Endodermal cell (in vitro differentiated cells): ENCODE results near the gene GGN. TPM values are rescaled to one million over a fixed set of nuclear protein-coding genes. Genes with fewer than 3 reads are reported as not detected.

Source experiments
- DNase-seq: peaks from one replicate; pipeline ENCODE4 v3.0.0-alpha.2; 2017
- H3K27ac ChIP-seq: 2 replicates; pipeline ENCODE4 v1.5.1; 2013; ENCODE audit warnings: mild to moderate bottlenecking, low read depth, low read length, moderate library complexity
- H3K27me3 ChIP-seq: 2 replicates; pipeline ENCODE4 v1.6.1; 2013; ENCODE audit warnings: mild to moderate bottlenecking, low read length, moderate library complexity; ENCODE audit not compliant: insufficient read depth, control insufficient read depth, poor library complexity, severe bottlenecking
- H3K36me3 ChIP-seq: 2 replicates; pipeline ENCODE4 v1.7.0; 2013; ENCODE audit warnings: mild to moderate bottlenecking, low read length, moderate library complexity; ENCODE audit not compliant: control insufficient read depth, insufficient read depth
- H3K4me1 ChIP-seq: one replicate; pipeline ENCODE4 v1.7.0; 2013; ENCODE audit warnings: low read length; ENCODE audit not compliant: control insufficient read depth, insufficient read depth
- H3K4me3 ChIP-seq: 2 replicates; pipeline ENCODE4 v1.5.1; 2013; ENCODE audit warnings: mild to moderate bottlenecking, low read length, moderate library complexity
- H3K9ac ChIP-seq: 2 replicates; pipeline ENCODE4 v1.6.1; 2013; ENCODE audit warnings: mild to moderate bottlenecking, low read length, moderate library complexity; ENCODE audit not compliant: poor library complexity, severe bottlenecking; ENCODE audit errors: extremely low read depth
- H3K9me3 ChIP-seq: 2 replicates; pipeline ENCODE4 v1.6.1; 2013; ENCODE audit warnings: mild to moderate bottlenecking, low read length, moderate library complexity; ENCODE audit not compliant: control insufficient read depth
- H3K27ac Mint-ChIP-seq: 2 replicates; pipeline ENCODE4 v1.8.0; 2020; ENCODE audit warnings: mixed read lengths
- H3K27me3 Mint-ChIP-seq: 2 replicates; pipeline ENCODE4 v1.8.0; 2021; ENCODE audit warnings: mild to moderate bottlenecking, mixed read lengths; ENCODE audit not compliant: insufficient read depth
- H3K36me3 Mint-ChIP-seq: 2 replicates; pipeline ENCODE4 v1.8.0; 2020; ENCODE audit warnings: low read depth, mixed read lengths
- H3K4me1 Mint-ChIP-seq: 2 replicates; pipeline ENCODE4 v1.8.0; 2020; ENCODE audit warnings: mixed read lengths
- H3K4me3 Mint-ChIP-seq: 2 replicates; pipeline ENCODE4 v1.8.0; 2020; ENCODE audit warnings: mild to moderate bottlenecking, moderate library complexity, mixed read lengths
- H3K9me3 Mint-ChIP-seq: 2 replicates; pipeline ENCODE4 v1.8.0; 2020; ENCODE audit warnings: mild to moderate bottlenecking, mixed read lengths
- CTCF ChIP-seq: fragments of 200-600 bp; sonication (generic); conservative IDR thresholded peaks from 2 replicates; pipeline ENCODE4 v1.5.0; 2021; ENCODE audit warnings: antibody characterized with exemption, mild to moderate bottlenecking
- WGBS, 2 experiments: methylation state at CpG; one replicate each; pipeline versions ENCODE4 v1.1.5 to v1.1.7; 2013; ENCODE audit warnings: missing lambda C conversion rate in 2 of 2, mixed read lengths in 1 of 2; ENCODE audit not compliant: insufficient coverage in 1 of 2, insufficient read length in 1 of 2; 5-methylcytosine and 5-hydroxymethylcytosine counted together
- total RNA-seq, 2 donors: library from RNA; stranded (reverse); fragmentation: NEBNext Ultra II Directional in 1 of 2; extraction: Animal tissue kit (Norgen Biotek cat#: 25700) in 1 of 2; gene quantifications; 2 replicates in 1 of 2; 3 replicates in 1 of 2; pipeline ENCODE4 v1.2.1, GENCODE V29; 2021

The GGN gene
- total RNA-seq, 2 donors from 2014 or later = 0.99 to 2.1 TPM

GRCh38 chr19:38433268-38433733 lies 45.5 kb upstream of the GGN start, which contains the start of gene RYR1:
TSS of gene RYR1 (plus strand) at chr19:38433691. CDS start at chr19:38433830, 139 bp downstream.
- DNase-seq = peak; percentile 96
- peaks cover 13% of the 10 kb centered on the region for H3K27me3 Mint-ChIP-seq
- H3K9ac ChIP-seq = no peak within 1 kb of the TSS
- TF ChIP-seq CTCF = no peak
- H3K4me1 Mint-ChIP-seq = peaks cover 4% of the 10 kb centered on the region
- H3K36me3 Mint-ChIP-seq = no peaks in the 10 kb centered on the region
- 25 to 72% methylated on average over 5 to 20 of the region's 20 CpGs for WGBS, 2 experiments
- H3K36me3 ChIP-seq = no peaks in the 10 kb centered on the region
- no peaks in the 10 kb centered on the region for H3K4me1 ChIP-seq
- no peaks in the 10 kb centered on the region for H3K9me3 ChIP-seq
- no peaks in the 10 kb centered on the region for H3K9me3 Mint-ChIP-seq
- H3K4me3 ChIP-seq = no peak within 1 kb of the TSS
- no peak within 1 kb of the TSS for H3K27ac Mint-ChIP-seq
- H3K27me3 ChIP-seq = peaks cover 10% of the 10 kb centered on the region
- peak within 1 kb of the TSS; percentile 41 for H3K4me3 Mint-ChIP-seq
- H3K27ac ChIP-seq = no peak within 1 kb of the TSS

GRCh38 chr19:38430931-38431330 lies 43.1 kb upstream of the GGN start:
- H3K27ac ChIP-seq = no peak overlapping the region
- no peaks in the 10 kb centered on the region for H3K4me1 ChIP-seq
- peaks cover 4% of the 10 kb centered on the region for H3K4me1 Mint-ChIP-seq
- H3K4me3 ChIP-seq = no peak overlapping the region
- no peak overlapping the region for H3K4me3 Mint-ChIP-seq
- H3K9me3 ChIP-seq = no peaks in the 10 kb centered on the region
- H3K27me3 ChIP-seq = peaks cover 10% of the 10 kb centered on the region
- H3K9ac ChIP-seq = no peak overlapping the region
- no peak overlapping the region for H3K27ac Mint-ChIP-seq
- no peaks in the 10 kb centered on the region for H3K36me3 Mint-ChIP-seq
- no peak for DNase-seq
- no peaks in the 10 kb centered on the region for H3K36me3 ChIP-seq
- 96 to 97% methylated on average over 5 to 7 of the region's 7 CpGs for WGBS, 2 experiments
- no peak for TF ChIP-seq CTCF
- H3K9me3 Mint-ChIP-seq = no peaks in the 10 kb centered on the region
- peaks cover 13% of the 10 kb centered on the region for H3K27me3 Mint-ChIP-seq

GRCh38 chr19:38429811-38430156 lies 42.0 kb upstream of the GGN start:
- peaks cover 4% of the 10 kb centered on the region for H3K4me1 Mint-ChIP-seq
- Histone ChIP-seq H3K9ac (no peak overlapping the region), H3K9me3 (no peaks in the 10 kb centered on the region), H3K36me3 (no peaks in the 10 kb centered on the region), H3K27ac (no peak overlapping the region), H3K4me3 (no peak overlapping the region), H3K4me1 (no peaks in the 10 kb centered on the region), H3K27me3 (peaks cover 10% of the 10 kb centered on the region)
- peaks cover 13% of the 10 kb centered on the region for H3K27me3 Mint-ChIP-seq
- no peaks in the 10 kb centered on the region for H3K9me3 Mint-ChIP-seq
- no peak for DNase-seq
- WGBS, 2 experiments = 83 to 90% methylated on average over 1 of the region's 2 CpGs
- no peak for TF ChIP-seq CTCF
- no peak overlapping the region for H3K4me3 Mint-ChIP-seq
- no peaks in the 10 kb centered on the region for H3K36me3 Mint-ChIP-seq
- no peak overlapping the region for H3K27ac Mint-ChIP-seq
